ENCODE results near the gene APEX2.

APEX2 gene

DNA sequence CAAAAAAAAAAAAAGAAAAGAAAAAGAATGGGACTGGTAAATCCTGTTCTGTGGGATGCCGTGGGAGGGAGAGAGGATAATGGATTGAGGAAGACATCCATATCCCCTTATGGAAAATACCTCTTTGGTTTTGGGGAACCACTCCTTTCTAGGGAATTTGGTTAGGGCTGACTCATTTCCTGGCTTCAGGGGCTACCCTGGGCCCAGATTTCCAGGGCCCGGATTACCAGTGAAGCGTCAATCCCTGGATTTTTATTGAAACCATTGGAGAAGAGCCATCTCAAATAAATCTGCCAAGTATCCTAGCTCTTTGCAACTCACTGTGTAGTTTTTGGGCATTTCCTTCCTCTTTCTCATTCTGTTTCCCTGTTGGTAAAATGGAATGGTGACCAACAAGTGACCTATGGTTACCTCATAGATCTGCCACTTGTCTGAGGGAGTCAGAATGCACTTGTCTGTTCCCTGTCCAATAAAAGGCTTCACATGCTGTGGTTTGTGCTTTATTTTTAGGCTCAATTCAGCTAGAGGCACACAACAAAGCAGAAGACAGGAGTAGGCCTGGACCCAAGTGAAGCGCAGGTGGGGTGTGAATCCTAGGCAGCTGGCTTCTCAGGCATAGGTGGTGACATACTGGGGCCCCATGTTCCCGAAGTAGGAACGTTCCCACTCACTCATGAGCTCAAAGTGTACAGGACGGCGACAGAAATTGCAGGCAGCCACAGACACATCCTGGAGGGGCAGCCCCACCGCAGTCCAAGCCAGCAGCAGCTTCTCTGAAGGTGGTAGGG lies 8.6 kb downstream of the APEX2 start:
- Histone ChIP-seq H3K4me1 (ENCODE audit: insufficient read depth, poor library complexity, severe bottlenecking) (peaks cover 24% of the 10 kb centered on the region), H3K9me3 (ENCODE audit: severe bottlenecking) (no peaks in the 10 kb centered on the region), H3K36me3 (ENCODE audit: low read depth) (peaks cover 15% of the 10 kb centered on the region), H3K4me3 (ENCODE audit: severe bottlenecking) (no peak overlapping the region), H3K27ac (ENCODE audit: poor library complexity, severe bottlenecking) (peak overlapping the region; percentile 98), H3K27me3 (ENCODE audit: insufficient read depth, poor library complexity, severe bottlenecking) (no peaks in the 10 kb centered on the region)
- TF ChIP-seq CTCF (IDR thresholded peaks at IDR 0.05; ENCODE audit: poor library complexity, severe bottlenecking): no peak
- peak; percentile 77 for ATAC-seq (ENCODE audit: low read depth)
- no peak for DNase-seq (ENCODE audit: low spot score)

- no peaks in the 10 kb centered on the region for H3K27me3 ChIP-seq (ENCODE audit: insufficient read depth, poor library complexity, severe bottlenecking)
- 0 out of 2 replicates have a peak, but pooled peaks cover 3% of the 10 kb centered on the region for H3K36me3 ChIP-seq (ENCODE audit: low read depth)
- H3K27ac ChIP-seq (ENCODE audit: poor library complexity, severe bottlenecking): no peak overlapping the region
- H3K9me3 ChIP-seq (ENCODE audit: severe bottlenecking): no peaks in the 10 kb centered on the region
- H3K4me3 ChIP-seq (ENCODE audit: severe bottlenecking): no peak overlapping the region
- peaks cover 20% of the 10 kb centered on the region for H3K4me1 ChIP-seq (ENCODE audit: insufficient read depth, poor library complexity, severe bottlenecking)
- ATAC-seq (ENCODE audit: low read depth): no peak
- no peak for DNase-seq (ENCODE audit: low spot score)
- TF ChIP-seq CTCF (IDR thresholded peaks at IDR 0.05; ENCODE audit: poor library complexity, severe bottlenecking): peak; percentile 35
Observed at GRCh38 chrX:55011294-55011693, 11.1 kb downstream of the APEX2 start.

- no peak for ATAC-seq (ENCODE audit: low read depth)
- Histone ChIP-seq H3K4me3 (ENCODE audit: severe bottlenecking) (no peak overlapping the region), H3K4me1 (ENCODE audit: insufficient read depth, poor library complexity, severe bottlenecking) (no peaks in the 10 kb centered on the region), H3K9me3 (ENCODE audit: severe bottlenecking) (no peaks in the 10 kb centered on the region), H3K27ac (ENCODE audit: poor library complexity, severe bottlenecking) (no peak overlapping the region), H3K36me3 (ENCODE audit: low read depth) (no peaks in the 10 kb centered on the region), H3K27me3 (ENCODE audit: insufficient read depth, poor library complexity, severe bottlenecking) (no peaks in the 10 kb centered on the region)
- no peak for DNase-seq (ENCODE audit: low spot score)
- no peak for TF ChIP-seq CTCF (IDR thresholded peaks at IDR 0.05; ENCODE audit: poor library complexity, severe bottlenecking)
Observed at GRCh38 chrX:55014897-55015299, 14.7 kb downstream of the APEX2 start.

GRCh38 chrX:55026143-55026542 lies 26.0 kb downstream of the APEX2 start:
- Histone ChIP-seq H3K36me3 (ENCODE audit: low read depth) (no peaks in the 10 kb centered on the region), H3K4me3 (ENCODE audit: severe bottlenecking) (no peak overlapping the region), H3K9me3 (ENCODE audit: severe bottlenecking) (no peaks in the 10 kb centered on the region), H3K4me1 (ENCODE audit: insufficient read depth, poor library complexity, severe bottlenecking) (no peaks in the 10 kb centered on the region), H3K27me3 (ENCODE audit: insufficient read depth, poor library complexity, severe bottlenecking) (no peaks in the 10 kb centered on the region), H3K27ac (ENCODE audit: poor library complexity, severe bottlenecking) (no peak overlapping the region)
- DNase-seq (ENCODE audit: low spot score): no peak
- no peak for TF ChIP-seq CTCF (IDR thresholded peaks at IDR 0.05; ENCODE audit: poor library complexity, severe bottlenecking)
- ATAC-seq (ENCODE audit: low read depth): peak; percentile 36; the same call in 1 of the 3 replicates

- Histone ChIP-seq H3K27ac (ENCODE audit: poor library complexity, severe bottlenecking) (no peak overlapping the region), H3K36me3 (ENCODE audit: low read depth) (no peaks in the 10 kb centered on the region), H3K4me3 (ENCODE audit: severe bottlenecking) (no peak overlapping the region), H3K4me1 (ENCODE audit: insufficient read depth, poor library complexity, severe bottlenecking) (no peaks in the 10 kb centered on the region), H3K27me3 (ENCODE audit: insufficient read depth, poor library complexity, severe bottlenecking) (no peaks in the 10 kb centered on the region), H3K9me3 (ENCODE audit: severe bottlenecking) (no peaks in the 10 kb centered on the region)
- TF ChIP-seq CTCF (IDR thresholded peaks at IDR 0.05; ENCODE audit: poor library complexity, severe bottlenecking): no peak
- ATAC-seq (ENCODE audit: low read depth) (no peak), DNase-seq (ENCODE audit: low spot score) (no peak)
Observed at GRCh38 chrX:55026840-55027239, 26.7 kb downstream of the APEX2 start.

Measured in RWPE2 (cell line).